Midbrain (tissue), 1 donor: Measurements from ENCODE around the gene PBX1.

Experiments used
- DNase-seq: peaks from one replicate; lab custom pipeline; 2025; lab: John Stamatoyannopoulos, UW

PBX1 gene

GRCh38 chr1:164670026-164670425 is 111.0 kb downstream of the PBX1 start:
- no peak for DNase-seq

- no peak for DNase-seq
Measured at GRCh38 chr1:164670786-164671185, 111.8 kb downstream of the PBX1 start.

- no peak for DNase-seq
Measured at GRCh38 chr1:164671323-164671965, 112.5 kb downstream of the PBX1 start.

GRCh38 chr1:164671966-164672571 is 113.1 kb downstream of the PBX1 start:
- DNase-seq: no peak

GRCh38 chr1:164672588-164672987 is 113.6 kb downstream of the PBX1 start:
- DNase-seq: no peak

- DNase-seq: no peak
Measured at GRCh38 chr1:164673584-164674214, 114.7 kb downstream of the PBX1 start.

GRCh38 chr1:164675342-164675904 is 116.4 kb downstream of the PBX1 start:
- DNase-seq: no peak

GRCh38 chr1:164678136-164678700 is 119.2 kb downstream of the PBX1 start:
- DNase-seq: no peak

GRCh38 chr1:164682570-164682969 is 123.6 kb downstream of the PBX1 start:
- DNase-seq: no peak

- DNase-seq: no peak
Measured at GRCh38 chr1:164683235-164683634, 124.3 kb downstream of the PBX1 start.

GRCh38 chr1:164685266-164686035 is 126.5 kb downstream of the PBX1 start:
- no peak for DNase-seq

GRCh38 chr1:164687777-164688176 is 128.8 kb downstream of the PBX1 start:
- DNase-seq: no peak

GRCh38 chr1:164688791-164689190 is 129.8 kb downstream of the PBX1 start:
- no peak for DNase-seq

- DNase-seq: no peak
Measured at GRCh38 chr1:164689672-164690511, 130.9 kb downstream of the PBX1 start.

GRCh38 chr1:164692420-164692819 is 133.4 kb downstream of the PBX1 start:
- no peak for DNase-seq

- no peak for DNase-seq
Measured at GRCh38 chr1:164693564-164694359, 134.8 kb downstream of the PBX1 start.

GRCh38 chr1:164694505-164694904 is 135.5 kb downstream of the PBX1 start:
- DNase-seq: no peak

- no peak for DNase-seq
Measured at GRCh38 chr1:164695956-164696665, 137.1 kb downstream of the PBX1 start.

- peak; percentile 17 for DNase-seq
Measured at GRCh38 chr1:164699815-164700491, 141.0 kb downstream of the PBX1 start.
